Smooth muscle cell (in vitro differentiated cells): Measurements from ENCODE around the gene SRRM2. TPM values are rescaled to one million over a fixed set of nuclear protein-coding genes. Genes with fewer than 3 reads are reported as not detected.

Experiments
- DNase-seq: peaks from one replicate; lab custom pipeline; 2025; ENCODE audit not compliant: unreplicated experiment; lab: John Stamatoyannopoulos, UW
- H2AFZ ChIP-seq: fragments of 200-600 bp; sonication (generic); 2 replicates; pipeline ENCODE4 v1.6.0; 2016; ENCODE audit warnings: antibody characterized with exemption, low read depth, mild to moderate bottlenecking
- H3F3A ChIP-seq: fragments of 200-600 bp; sonication (generic); 2 replicates; pipeline ENCODE4 v1.6.0; 2017; ENCODE audit warnings: antibody characterized with exemption, low read depth
- H3K27ac ChIP-seq: fragments of 200-600 bp; sonication (generic); 2 replicates; pipeline ENCODE4 v1.5.1; 2016; ENCODE audit warnings: low read depth, mild to moderate bottlenecking
- H3K27me3 ChIP-seq: fragments of 200-600 bp; sonication (generic); 2 replicates; pipeline ENCODE4 v1.6.1; 2016; ENCODE audit warnings: low read depth, mild to moderate bottlenecking
- H3K36me3 ChIP-seq: fragments of 200-600 bp; sonication (generic); 2 replicates; pipeline ENCODE4 v1.5.1; 2016; ENCODE audit warnings: low read depth
- H3K4me1 ChIP-seq: fragments of 200-600 bp; sonication (generic); 2 replicates; pipeline ENCODE4 v1.5.1; 2016; ENCODE audit warnings: low read depth
- H3K4me2 ChIP-seq: fragments of 200-600 bp; sonication (generic); 2 replicates; pipeline ENCODE4 v1.6.0; 2016; ENCODE audit warnings: mild to moderate bottlenecking
- H3K4me3 ChIP-seq: fragments of 200-600 bp; sonication (generic); 2 replicates; pipeline ENCODE4 v1.5.1; 2016; ENCODE audit warnings: mild to moderate bottlenecking
- H3K79me2 ChIP-seq: fragments of 200-600 bp; sonication (generic); 2 replicates; pipeline ENCODE4 v1.6.0; 2016; ENCODE audit warnings: low read depth, mild to moderate bottlenecking
- H3K9ac ChIP-seq: fragments of 200-600 bp; sonication (generic); 2 replicates; pipeline ENCODE4 v1.6.0; 2016; ENCODE audit warnings: low read depth
- H3K9me3 ChIP-seq: fragments of 200-600 bp; sonication (generic); replicated peaks from 2 replicates; pipeline ENCODE4 v1.5.1; 2016; ENCODE audit warnings: low read depth
- H4K20me1 ChIP-seq: fragments of 200-600 bp; sonication (generic); 2 replicates; pipeline ENCODE4 v1.6.0; 2016; ENCODE audit warnings: low read depth
- WGBS: methylation state at CpG from one replicate; pipeline ENCODE4 v1.1.7; 2016; ENCODE audit warnings: low lambda C conversion rate; 5-methylcytosine and 5-hydroxymethylcytosine counted together
- polyA plus RNA-seq: library from polyadenylated mRNA; unstranded; fragments of >200 nt; fragmentation: Nextera tagmentation; extraction: Ambion mirVana; gene quantifications from 2 replicates; pipeline ENCODE4 v1.2.1, GENCODE V29; 2016
- total RNA-seq: library from RNA; depleted of rRNA; stranded (reverse); fragments of >200 nt; gene quantifications from 2 replicates; pipeline ENCODE4 v1.2.3, GENCODE V29; 2014
- TF ChIP-seq, protein P1 (sequence below): fragments of 200-600 bp; sonication (generic); IDR thresholded peaks from 2 replicates; pipeline ENCODE4 v1.5.1; 2017; ENCODE audit warnings: borderline replicate concordance, mild to moderate bottlenecking, antibody characterized with exemption; ENCODE audit not compliant: insufficient read depth, poor library complexity, severe bottlenecking

SRRM2 gene
- total and polyA plus RNA-seq, 2 experiments from 2014 or later, result 125 to 280 TPM

DNA sequence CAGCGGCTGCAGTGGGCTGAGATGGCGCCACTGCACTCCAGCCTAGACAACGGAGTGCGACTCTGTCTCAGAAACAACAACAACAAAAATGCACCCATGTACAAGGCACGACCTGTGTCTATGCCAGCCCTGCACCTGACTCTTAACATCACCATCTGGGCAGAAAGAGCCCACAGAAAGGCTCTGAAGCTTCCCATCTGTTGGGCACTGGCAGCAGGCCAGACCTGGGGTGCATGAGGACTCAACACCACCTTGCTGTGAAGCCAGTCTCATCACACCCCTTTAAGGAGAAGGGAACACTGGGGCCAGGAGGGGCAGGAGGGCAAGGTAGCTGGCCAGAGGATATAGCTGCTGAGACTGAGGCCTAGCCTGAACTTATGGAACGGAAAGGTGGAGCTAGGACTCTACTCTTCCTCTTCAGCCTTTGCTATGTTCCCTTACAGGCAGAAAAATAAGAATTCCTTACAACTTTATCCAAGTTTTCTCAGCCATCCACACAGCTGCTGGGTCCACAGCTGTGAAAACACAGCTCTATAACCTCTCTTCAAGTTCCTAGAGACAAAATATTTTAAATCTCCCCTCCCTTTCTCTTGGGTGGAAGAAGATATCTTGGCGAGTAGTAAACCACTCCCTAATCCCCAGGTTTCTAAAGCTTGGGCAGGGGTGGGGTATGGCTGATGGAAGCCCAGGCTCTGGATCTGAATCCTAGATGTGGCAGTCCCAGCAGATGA is 21.9 kb downstream of the SRRM2 start:
- H4K20me1 ChIP-seq, result peaks cover 58% of the 10 kb centered on the region
- H3K27ac ChIP-seq, result no peak overlapping the region
- H3K4me1 ChIP-seq, result peaks cover 15% of the 10 kb centered on the region
- peaks cover 32% of the 10 kb centered on the region for H3F3A ChIP-seq
- H3K36me3 ChIP-seq, result no peaks in the 10 kb centered on the region
- H3K79me2 ChIP-seq, result peaks cover 44% of the 10 kb centered on the region
- H2AFZ ChIP-seq, result no peak overlapping the region
- no peak overlapping the region for H3K9ac ChIP-seq
- no peak for DNase-seq
- H3K4me2 ChIP-seq, result no peak overlapping the region
- H3K4me3 ChIP-seq, result no peak overlapping the region
- TF ChIP-seq, protein P1, sequence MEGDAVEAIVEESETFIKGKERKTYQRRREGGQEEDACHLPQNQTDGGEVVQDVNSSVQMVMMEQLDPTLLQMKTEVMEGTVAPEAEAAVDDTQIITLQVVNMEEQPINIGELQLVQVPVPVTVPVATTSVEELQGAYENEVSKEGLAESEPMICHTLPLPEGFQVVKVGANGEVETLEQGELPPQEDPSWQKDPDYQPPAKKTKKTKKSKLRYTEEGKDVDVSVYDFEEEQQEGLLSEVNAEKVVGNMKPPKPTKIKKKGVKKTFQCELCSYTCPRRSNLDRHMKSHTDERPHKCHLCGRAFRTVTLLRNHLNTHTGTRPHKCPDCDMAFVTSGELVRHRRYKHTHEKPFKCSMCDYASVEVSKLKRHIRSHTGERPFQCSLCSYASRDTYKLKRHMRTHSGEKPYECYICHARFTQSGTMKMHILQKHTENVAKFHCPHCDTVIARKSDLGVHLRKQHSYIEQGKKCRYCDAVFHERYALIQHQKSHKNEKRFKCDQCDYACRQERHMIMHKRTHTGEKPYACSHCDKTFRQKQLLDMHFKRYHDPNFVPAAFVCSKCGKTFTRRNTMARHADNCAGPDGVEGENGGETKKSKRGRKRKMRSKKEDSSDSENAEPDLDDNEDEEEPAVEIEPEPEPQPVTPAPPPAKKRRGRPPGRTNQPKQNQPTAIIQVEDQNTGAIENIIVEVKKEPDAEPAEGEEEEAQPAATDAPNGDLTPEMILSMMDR, result no peak
- H3K9me3 ChIP-seq, result no peaks in the 10 kb centered on the region
- no peaks in the 10 kb centered on the region for H3K27me3 ChIP-seq
- WGBS, result 87% methylated on average over 7 of the region's 7 CpGs

- Histone ChIP-seq H3K27me3 (no peaks in the 10 kb centered on the region), H3K4me3 (no peak overlapping the region), H4K20me1 (peaks cover 49% of the 10 kb centered on the region), H3F3A (peaks cover 32% of the 10 kb centered on the region), H3K9ac (no peak overlapping the region), H3K4me1 (peaks cover 15% of the 10 kb centered on the region), H2AFZ (no peak overlapping the region), H3K4me2 (peak overlapping the region; percentile 98), H3K27ac (no peak overlapping the region), H3K79me2 (peaks cover 44% of the 10 kb centered on the region), H3K9me3 (no peaks in the 10 kb centered on the region), H3K36me3 (no peaks in the 10 kb centered on the region)
- TF ChIP-seq, protein P1, result no peak
- 91% methylated on average over 7 of the region's 7 CpGs for WGBS
- DNase-seq, result no peak
Observed at GRCh38 chr16:2775131-2775716, 22.8 kb downstream of the SRRM2 start.

GRCh38 chr16:2775765-2776499 is 23.5 kb downstream of the SRRM2 start:
- TF ChIP-seq, protein P1, result no peak
- no peaks in the 10 kb centered on the region for H3K36me3 ChIP-seq
- no peak for DNase-seq
- peaks cover 15% of the 10 kb centered on the region for H3K4me1 ChIP-seq
- H3K79me2 ChIP-seq, result peaks cover 44% of the 10 kb centered on the region
- peaks cover 42% of the 10 kb centered on the region for H4K20me1 ChIP-seq
- 58% methylated on average over 11 of the region's 11 CpGs for WGBS
- H3K9ac ChIP-seq, result peak overlapping the region; percentile 89
- H3K27ac ChIP-seq, result peak overlapping the region; percentile 63
- peak overlapping the region; percentile 100 for H3K4me3 ChIP-seq
- no peaks in the 10 kb centered on the region for H3K27me3 ChIP-seq
- H2AFZ ChIP-seq, result no peak overlapping the region
- peak overlapping the region; percentile 98 for H3K4me2 ChIP-seq
- H3K9me3 ChIP-seq, result no peaks in the 10 kb centered on the region
- H3F3A ChIP-seq, result peaks cover 27% of the 10 kb centered on the region
